ENCODE data around the gene FBXO48. TPM values are rescaled to one million over a fixed set of nuclear protein-coding genes. Genes with fewer than 3 reads are reported as not detected.

The FBXO48 gene, protein sequence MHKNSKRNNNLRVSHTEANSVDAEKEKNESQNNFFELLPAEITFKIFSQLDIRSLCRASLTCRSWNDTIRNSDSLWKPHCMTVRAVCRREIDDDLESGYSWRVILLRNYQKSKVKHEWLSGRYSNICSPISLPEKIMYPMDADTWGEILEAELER
- 1 to 10 TPM in 5 of 9 donors, under 1 TPM in 4; 0.42 to 2.7 (median 1.2) TPM for total RNA-seq
- 1 to 10 TPM in 1 of 3 donors, under 1 TPM in 2; 0.54 to 2.8 (median 0.56) TPM for polyA plus RNA-seq
- long read RNA-seq, donor 1, result 0 reads
- long read RNA-seq, donor 2, full-length matches to known transcripts, result 1 of 1 reads
- long read RNA-seq, donor 2, partial matches to known transcripts, result 0 of 1 reads
- long read RNA-seq, donor 2, other reads (novel, unspliced or antisense), result 0 of 1 reads
- long read RNA-seq, donor 3, result 0 reads
- long read RNA-seq, donor 4, partial matches to known transcripts, result 0 of 1 reads
- long read RNA-seq, donor 4, other reads (novel, unspliced or antisense), result 1 of 1 reads
- long read RNA-seq, donor 5, partial matches to known transcripts, result 0 of 6 reads
- long read RNA-seq, donor 5, other reads (novel, unspliced or antisense), result 6 of 6 reads
- long read RNA-seq, donor 6, partial matches to known transcripts, result 0 of 1 reads
- long read RNA-seq, donor 6, other reads (novel, unspliced or antisense), result 1 of 1 reads
- long read RNA-seq, donor 7, result 0 reads
- long read RNA-seq, donor 8, result 0 reads
- long read RNA-seq, donor 9, result 0 reads
- long read RNA-seq, donor 10, result 0 reads

DNA sequence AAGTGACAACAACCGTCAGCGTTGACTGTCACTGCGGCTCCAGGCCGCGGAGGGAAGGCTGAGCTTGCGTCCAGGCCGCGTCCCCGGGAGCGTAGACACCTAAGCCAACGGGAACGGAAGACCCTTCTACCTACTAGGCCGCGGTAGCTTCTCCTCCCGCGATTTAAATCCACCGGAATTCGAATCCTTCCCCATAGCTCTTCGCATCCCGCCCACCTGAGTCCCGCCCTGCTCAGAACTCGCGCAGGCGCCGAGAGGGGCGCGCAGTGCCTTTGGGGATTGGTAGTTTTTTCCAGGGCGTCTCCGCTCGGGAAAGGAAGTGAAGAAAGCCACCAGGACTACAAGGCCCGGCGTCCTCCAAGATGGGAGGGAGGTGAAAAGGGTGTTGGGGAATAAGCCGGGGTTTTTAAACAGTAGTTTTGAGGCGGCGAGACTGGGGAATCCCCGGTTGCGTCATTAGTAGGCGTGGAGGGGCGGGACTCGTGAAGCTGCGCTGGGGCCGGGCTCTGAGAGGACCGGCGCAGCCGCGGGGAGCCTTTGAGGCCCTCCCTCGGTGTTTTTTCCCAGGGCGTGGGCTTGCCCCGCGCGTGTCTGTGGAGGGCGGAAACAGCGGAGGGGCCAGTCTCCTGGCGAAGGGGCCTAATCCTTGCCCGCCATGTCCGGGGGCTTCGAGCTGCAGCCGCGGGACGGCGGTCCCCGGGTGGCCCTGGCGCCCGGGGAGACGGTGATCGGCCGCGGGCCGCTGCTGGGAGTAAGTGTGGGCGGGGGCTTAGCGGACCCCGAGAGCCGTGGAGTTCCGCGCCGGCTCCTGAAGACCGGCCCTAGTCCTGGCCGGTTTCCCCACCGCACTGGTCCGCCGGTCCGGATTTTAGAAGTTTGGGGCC lies at the start of gene FBXO48, which contains the start of gene APLF:
TSS of gene FBXO48 (minus strand) at position 218 of the 884 bp plus-strand sequence. CDS start 2,149 bp downstream, outside the sequence.
TSS of gene APLF (plus strand) at position 509 of the 884 bp plus-strand sequence. CDS start at position 656, 147 bp downstream.
- WGBS, 4 donors, result 0 to 1% (median 0%) methylated on average over 33 to 82 of the region's 82 CpGs
- intact Hi-C loops (cut with DNase I), result loop anchor here (10.0 kb wide), 3 partner anchors 237 to 457 kb away; no protein-coding TSS in a partner anchor
- Histone ChIP-seq H3K9me3 (replicated peaks in 1 of 3) (no peaks in the 10 kb centered on the region), H3K27ac (peak within 1 kb of the TSS in 4 of 5 donors; percentile 64 to 86 (median 78)), H3K36me3 (replicated peaks in 1 of 2) (no peaks in the 10 kb centered on the region), H3K27me3 (no peaks in the 10 kb centered on the region), H3K4me1 (replicated peaks in 1 of 2) (peaks cover 6 to 21% of the 10 kb centered on the region in 2 donors), H3K4me3 (peak within 1 kb of the TSS; percentile 63 to 92 (median 88))
- TF ChIP-seq, protein P1, sequence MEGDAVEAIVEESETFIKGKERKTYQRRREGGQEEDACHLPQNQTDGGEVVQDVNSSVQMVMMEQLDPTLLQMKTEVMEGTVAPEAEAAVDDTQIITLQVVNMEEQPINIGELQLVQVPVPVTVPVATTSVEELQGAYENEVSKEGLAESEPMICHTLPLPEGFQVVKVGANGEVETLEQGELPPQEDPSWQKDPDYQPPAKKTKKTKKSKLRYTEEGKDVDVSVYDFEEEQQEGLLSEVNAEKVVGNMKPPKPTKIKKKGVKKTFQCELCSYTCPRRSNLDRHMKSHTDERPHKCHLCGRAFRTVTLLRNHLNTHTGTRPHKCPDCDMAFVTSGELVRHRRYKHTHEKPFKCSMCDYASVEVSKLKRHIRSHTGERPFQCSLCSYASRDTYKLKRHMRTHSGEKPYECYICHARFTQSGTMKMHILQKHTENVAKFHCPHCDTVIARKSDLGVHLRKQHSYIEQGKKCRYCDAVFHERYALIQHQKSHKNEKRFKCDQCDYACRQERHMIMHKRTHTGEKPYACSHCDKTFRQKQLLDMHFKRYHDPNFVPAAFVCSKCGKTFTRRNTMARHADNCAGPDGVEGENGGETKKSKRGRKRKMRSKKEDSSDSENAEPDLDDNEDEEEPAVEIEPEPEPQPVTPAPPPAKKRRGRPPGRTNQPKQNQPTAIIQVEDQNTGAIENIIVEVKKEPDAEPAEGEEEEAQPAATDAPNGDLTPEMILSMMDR (IDR thresholded peaks at IDR 0.05), result no peak
- peak; percentile 50 to 72 for TF ChIP-seq POLR2A (IDR thresholded peaks at IDR 0.05)
- peak; percentile 97 to 99 (median 98) for DNase-seq

DNA sequence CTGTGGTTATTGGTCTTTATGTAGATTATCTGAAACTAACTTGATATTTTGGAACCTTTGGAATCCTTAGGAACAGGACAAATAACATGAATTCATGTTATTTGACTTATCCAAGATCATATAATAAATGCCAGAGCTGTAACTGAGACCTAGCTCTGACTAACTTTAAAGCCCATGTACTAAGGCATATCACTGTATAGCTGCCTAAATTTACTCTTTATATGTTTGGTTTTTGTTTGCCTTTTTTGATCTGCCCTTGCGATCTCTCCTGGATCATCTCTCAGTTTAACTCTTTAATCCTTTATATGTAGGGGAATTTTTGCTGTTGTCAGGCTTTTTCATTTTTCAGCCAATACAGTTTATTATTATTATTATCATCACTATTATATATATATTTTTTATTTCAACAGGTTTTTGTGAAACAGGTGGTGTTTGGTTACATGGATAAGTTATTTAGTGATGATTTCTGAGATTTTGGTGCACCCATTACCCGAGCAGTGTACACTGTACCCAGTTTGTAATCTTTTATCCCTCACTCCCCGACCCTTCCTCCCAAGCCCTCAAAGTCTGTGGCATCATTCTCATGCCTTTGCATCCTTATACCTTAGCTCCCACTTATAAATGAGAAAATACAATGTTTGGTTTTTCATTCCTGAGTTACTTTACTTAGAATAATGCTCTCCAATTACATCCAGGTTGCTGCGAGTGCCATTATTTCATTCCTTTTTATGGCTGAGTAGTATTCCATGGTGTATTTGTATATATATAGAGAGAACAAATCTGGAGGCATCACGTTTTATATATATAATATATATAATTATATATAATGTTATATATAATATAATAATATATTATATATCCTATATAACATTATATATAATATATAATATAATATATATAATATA lies 49.2 kb upstream of the FBXO48 start:
- WGBS, 4 donors, result 85 to 92% (median 88%) methylated on average over 5 of the region's 5 CpGs
- intact Hi-C loops (cut with DNase I), result no loop called here
- Histone ChIP-seq H3K4me3 (no peak overlapping the region), H3K27ac (no peak overlapping the region), H3K36me3 (replicated peaks in 1 of 2) (no peaks in the 10 kb centered on the region), H3K9me3 (replicated peaks in 1 of 3) (no peaks in the 10 kb centered on the region), H3K4me1 (replicated peaks in 1 of 2) (no peaks in the 10 kb centered on the region), H3K27me3 (no peaks in the 10 kb centered on the region)
- no peak for DNase-seq
- no peak for TF ChIP-seq POLR2A (IDR thresholded peaks at IDR 0.05)
- TF ChIP-seq, protein P1 (IDR thresholded peaks at IDR 0.05), result no peak

DNA sequence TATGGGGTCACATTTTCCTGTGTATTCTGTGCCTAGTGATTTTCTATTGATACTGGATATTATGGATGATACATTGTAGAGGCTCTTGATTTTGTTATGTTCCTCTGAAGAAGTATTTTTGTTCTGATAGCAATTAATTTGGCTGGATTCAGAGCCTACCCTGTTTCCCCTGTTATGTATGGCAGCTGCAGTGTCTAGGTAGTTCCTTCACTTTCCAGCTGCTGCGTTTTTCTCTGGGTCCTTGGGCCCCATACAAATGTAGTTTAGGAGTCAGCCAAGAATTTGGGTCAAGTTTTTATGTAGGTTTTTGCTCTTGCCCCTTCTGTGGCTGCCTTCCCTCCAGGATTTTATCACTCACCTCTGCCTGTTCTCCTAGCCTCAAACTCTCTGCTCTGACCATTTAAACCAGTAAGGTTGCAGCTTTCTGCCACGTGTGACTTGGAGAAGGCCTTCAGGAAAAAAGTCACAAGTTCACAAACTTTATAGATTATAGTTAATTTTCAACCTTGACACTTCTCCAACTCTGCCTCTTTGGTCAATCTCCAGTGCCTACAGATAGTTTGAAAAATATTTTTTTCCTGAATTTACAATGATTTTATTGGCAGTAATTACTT lies 47.3 kb upstream of the FBXO48 start:
- WGBS, 4 donors, result 44 to 68% (median 53%) methylated on average over 2 of the region's 2 CpGs
- DNase-seq, result no peak
- Histone ChIP-seq H3K36me3 (replicated peaks in 1 of 2) (no peaks in the 10 kb centered on the region), H3K4me3 (no peak overlapping the region), H3K27me3 (no peaks in the 10 kb centered on the region), H3K27ac (no peak overlapping the region), H3K4me1 (replicated peaks in 1 of 2) (no peaks in the 10 kb centered on the region), H3K9me3 (replicated peaks in 1 of 3) (no peaks in the 10 kb centered on the region)
- intact Hi-C loops (cut with DNase I), result no loop called here
- TF ChIP-seq POLR2A (IDR thresholded peaks at IDR 0.05), result no peak
- TF ChIP-seq, protein P1 (IDR thresholded peaks at IDR 0.05), result no peak

All from adrenal gland (tissue), 19 donors.